Brain microvascular endothelial cell (primary cell): ENCODE results near the gene OR6B2.
A peak's percentile ranks its signal among the peaks of the same experiment; 100 is the strongest.

Source experiments
- DNase-seq: peaks from one replicate; pipeline ENCODE4 v3.0.0-alpha.2; 2020
- H3K27ac ChIP-seq: fragments of 250-450 bp; sonication (Bioruptor Pico); 2 replicates; pipeline ENCODE4 v1.5.1; 2020; ENCODE audit warnings: mild to moderate bottlenecking, moderate library complexity
- H3K27me3 ChIP-seq: fragments of 250-450 bp; sonication (Bioruptor Pico); replicated peaks from 2 replicates; pipeline ENCODE4 v1.5.1; 2020; ENCODE audit warnings: mild to moderate bottlenecking
- H3K36me3 ChIP-seq: fragments of 250-450 bp; sonication (Bioruptor Pico); replicated peaks from 2 replicates; pipeline ENCODE4 v1.5.1; 2020; ENCODE audit warnings: mild to moderate bottlenecking
- H3K4me3 ChIP-seq: 2 replicates; pipeline ENCODE4 v1.5.1; 2011; ENCODE audit warnings: low read depth, mild to moderate bottlenecking, control low read depth, low read length, moderate library complexity
- in situ Hi-C: cut with HindIII; loops from 2 replicates; pipeline ENCODE4 v1.10.0; 2017; ENCODE audit warnings: low sequenced_read_pairs, low pct_ligation_motif_present
- TF ChIP-seq, protein P1 (sequence below): IDR thresholded peaks from 2 replicates; pipeline ENCODE4 v1.5.1; 2011; ENCODE audit warnings: low read depth, mild to moderate bottlenecking, moderate library complexity, low read length, control low read depth, inconsistent platforms; ENCODE audit errors: missing control alignments

Gene OR6B2

GRCh38 chr2:240037358-240037757 is 7.1 kb upstream of the OR6B2 start:
- Histone ChIP-seq H3K27ac (no peak overlapping the region), H3K27me3 (peaks cover 2% of the 10 kb centered on the region), H3K4me3 (no peak overlapping the region), H3K36me3 (no peaks in the 10 kb centered on the region)
- TF ChIP-seq, protein P1, sequence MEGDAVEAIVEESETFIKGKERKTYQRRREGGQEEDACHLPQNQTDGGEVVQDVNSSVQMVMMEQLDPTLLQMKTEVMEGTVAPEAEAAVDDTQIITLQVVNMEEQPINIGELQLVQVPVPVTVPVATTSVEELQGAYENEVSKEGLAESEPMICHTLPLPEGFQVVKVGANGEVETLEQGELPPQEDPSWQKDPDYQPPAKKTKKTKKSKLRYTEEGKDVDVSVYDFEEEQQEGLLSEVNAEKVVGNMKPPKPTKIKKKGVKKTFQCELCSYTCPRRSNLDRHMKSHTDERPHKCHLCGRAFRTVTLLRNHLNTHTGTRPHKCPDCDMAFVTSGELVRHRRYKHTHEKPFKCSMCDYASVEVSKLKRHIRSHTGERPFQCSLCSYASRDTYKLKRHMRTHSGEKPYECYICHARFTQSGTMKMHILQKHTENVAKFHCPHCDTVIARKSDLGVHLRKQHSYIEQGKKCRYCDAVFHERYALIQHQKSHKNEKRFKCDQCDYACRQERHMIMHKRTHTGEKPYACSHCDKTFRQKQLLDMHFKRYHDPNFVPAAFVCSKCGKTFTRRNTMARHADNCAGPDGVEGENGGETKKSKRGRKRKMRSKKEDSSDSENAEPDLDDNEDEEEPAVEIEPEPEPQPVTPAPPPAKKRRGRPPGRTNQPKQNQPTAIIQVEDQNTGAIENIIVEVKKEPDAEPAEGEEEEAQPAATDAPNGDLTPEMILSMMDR: no peak
- no peak for DNase-seq
- in situ Hi-C loops: no loop called here

DNA sequence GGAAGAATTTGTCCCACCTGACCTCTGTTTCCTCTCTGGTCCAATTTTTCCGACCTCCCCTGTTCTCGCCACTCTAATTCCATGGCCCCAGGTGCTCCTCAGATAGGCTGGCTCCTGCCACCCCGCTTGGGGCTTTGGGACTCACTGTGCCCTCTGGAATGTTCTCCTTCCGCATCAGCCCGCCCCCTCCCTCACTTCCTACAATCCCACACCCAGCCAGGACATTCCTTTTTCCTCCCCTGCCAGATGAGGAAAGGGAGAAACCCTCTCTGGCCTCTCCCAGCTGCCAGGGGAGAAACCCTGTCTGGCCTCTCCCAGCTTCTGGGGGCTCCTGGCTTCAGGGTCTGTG is 3.1 kb upstream of the OR6B2 start:
- no peak for DNase-seq
- H3K27me3 ChIP-seq: peaks cover 2% of the 10 kb centered on the region
- H3K4me3 ChIP-seq: no peak overlapping the region
- in situ Hi-C loops: no loop called here
- H3K27ac ChIP-seq: no peak overlapping the region
- TF ChIP-seq, protein P1: no peak
- H3K36me3 ChIP-seq: no peaks in the 10 kb centered on the region

- Histone ChIP-seq H3K27ac (no peak overlapping the region), H3K36me3 (no peaks in the 10 kb centered on the region), H3K27me3 (peaks cover 2% of the 10 kb centered on the region), H3K4me3 (no peak overlapping the region)
- in situ Hi-C loops: no loop called here
- TF ChIP-seq, protein P1: no peak
- no peak for DNase-seq
These were observed 2.4 kb upstream of the OR6B2 start for GRCh38 chr2:240032406-240033329.

DNA sequence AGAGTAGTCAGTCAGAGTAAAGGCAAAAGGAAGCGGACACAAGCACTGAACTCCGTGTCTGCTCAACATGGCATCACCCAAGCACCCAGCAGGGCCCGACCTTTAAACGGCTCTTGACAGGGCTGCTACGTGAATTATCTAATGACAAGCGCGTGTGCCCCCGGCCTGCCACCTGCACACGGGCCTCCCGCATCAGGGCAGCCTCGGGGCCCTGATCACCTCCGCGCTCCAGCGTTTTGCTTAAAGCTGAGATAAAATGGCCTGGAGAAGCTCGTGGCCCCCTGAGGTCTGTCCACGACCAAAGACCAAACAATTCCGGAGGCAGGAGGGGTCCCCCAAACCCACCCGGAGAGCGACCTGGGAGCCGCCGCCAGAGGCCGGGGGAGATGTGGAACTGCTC is 5.5 kb downstream of the OR6B2 start:
- Histone ChIP-seq H3K27me3 (no peaks in the 10 kb centered on the region), H3K4me3 (peak overlapping the region; percentile 91), H3K36me3 (peaks cover 17% of the 10 kb centered on the region), H3K27ac (peak overlapping the region; percentile 44)
- TF ChIP-seq, protein P1: no peak
- DNase-seq: no peak
- in situ Hi-C loops: no loop called here

DNA sequence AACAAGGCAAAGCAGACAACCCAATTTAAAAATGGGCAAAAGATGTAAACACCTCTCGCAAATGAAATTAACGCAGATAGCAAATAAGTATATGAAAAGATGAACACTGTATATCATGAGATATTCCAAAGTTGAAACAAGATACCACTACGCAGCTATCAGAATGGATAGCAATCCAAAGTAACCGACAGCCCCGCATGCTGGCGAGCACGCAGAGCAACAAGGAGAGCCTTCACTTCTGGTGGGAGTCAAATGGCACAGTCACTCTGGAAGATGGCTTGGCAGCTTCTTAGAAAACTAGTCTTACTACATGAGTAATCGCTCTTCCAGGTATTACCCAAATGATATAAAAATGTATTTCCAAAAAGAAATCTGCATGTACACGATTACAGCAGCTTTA is 6.4 kb downstream of the OR6B2 start:
- H3K27ac ChIP-seq: no peak overlapping the region
- no peaks in the 10 kb centered on the region for H3K27me3 ChIP-seq
- H3K36me3 ChIP-seq: peaks cover 17% of the 10 kb centered on the region
- DNase-seq: no peak
- in situ Hi-C loops: no loop called here
- no peak overlapping the region for H3K4me3 ChIP-seq
- TF ChIP-seq, protein P1: no peak
